SK-N-SH (cell line): ENCODE results near the gene CASS4. TPM values are rescaled to one million over a fixed set of nuclear protein-coding genes. Genes with fewer than 3 reads are reported as not detected.
A peak's percentile ranks its signal among the peaks of the same experiment; 100 is the strongest.
"Not testable (repeated sequence)": the region's sequence is repeated elsewhere in the genome, so short reads cannot be mapped to it uniquely, and the experiment has no call there.

Experiments used
- CTCF ChIA-PET: fragments of 300-600, 350-600 bp; formaldehyde crosslinking; extraction: SDS; loops from one replicate; lab custom pipeline; 2021; lab: Yijun Ruan, JAX
- POLR2A ChIA-PET: fragments of 350-600 bp; sonication (Branson Sonifier 250); formaldehyde crosslinking; extraction: SDS; loops from one replicate; lab custom pipeline; 2020; ENCODE audit warnings: antibody characterized with exemption, inconsistent platforms; lab: Yijun Ruan, JAX
- DNase-seq: peaks from one replicate; pipeline ENCODE4 v3.0.0; 2012
- H2AFZ ChIP-seq: fragments of 200-600 bp; sonication (generic); 2 replicates; pipeline ENCODE4 v1.8.1; 2016; ENCODE audit warnings: antibody characterized with exemption, mild to moderate bottlenecking, low read depth
- H3F3A ChIP-seq: fragments of 200-600 bp; sonication (generic); replicated peaks from 2 replicates; pipeline ENCODE3; 2016; ENCODE audit warnings: antibody characterized with exemption, mild to moderate bottlenecking; ENCODE audit not compliant: insufficient read depth
- H3K27ac ChIP-seq, 2 experiments: fragments of 200-500 bp in 1 of 2; fragments of 200-600 bp in 1 of 2; sonication (Bioruptor generic) in 1 of 2; sonication (generic), shearing (Covaris generic) in 1 of 2; 2 replicates each; pipeline versions ENCODE4 v1.5.1 to v1.6.1; 2014 to 2016; ENCODE audit warnings: low read depth in 2 of 2, inconsistent platforms in 1 of 2, low read length in 1 of 2, mild to moderate bottlenecking in 1 of 2, mixed read lengths in 1 of 2
- H3K27me3 ChIP-seq: fragments of 200-600 bp; sonication (generic), shearing (Covaris generic); 2 replicates; pipeline ENCODE4 v1.6.1; 2016; ENCODE audit warnings: mixed run types; ENCODE audit not compliant: insufficient read depth
- H3K36me3 ChIP-seq, 2 experiments: fragments of 200-500 bp in 1 of 2; fragments of 200-600 bp in 1 of 2; sonication (Bioruptor generic) in 1 of 2; sonication (generic) in 1 of 2; replicated peaks in 1 of 2; 2 replicates each; pipeline versions ENCODE3 to v1.5.1; 2014 to 2016; ENCODE audit warnings: low read length in 1 of 2, mild to moderate bottlenecking in 1 of 2; ENCODE audit not compliant: insufficient read depth in 2 of 2, control insufficient read depth in 1 of 2
- H3K4me1 ChIP-seq, 2 experiments: fragments of 200-500 bp in 1 of 2; fragments of 200-600 bp in 1 of 2; sonication (Bioruptor generic) in 1 of 2; sonication (generic), shearing (Covaris generic) in 1 of 2; 2 replicates each; pipeline versions ENCODE4 v1.5.1 to v1.6.1; 2014 to 2016; ENCODE audit warnings: low read depth in 1 of 2, low read length in 1 of 2, mixed run types in 1 of 2; ENCODE audit not compliant: insufficient read depth in 2 of 2, control insufficient read depth in 1 of 2
- H3K4me2 ChIP-seq: fragments of 200-600 bp; sonication (generic), shearing (Covaris generic); 2 replicates; pipeline ENCODE4 v1.6.1; 2017; ENCODE audit warnings: mixed run types
- H3K4me3 ChIP-seq, 2 experiments: fragments of 200-500 bp in 1 of 2; fragments of 200-600 bp in 1 of 2; sonication (Bioruptor generic) in 1 of 2; sonication (generic), shearing (Covaris generic) in 1 of 2; 2 replicates each; pipeline versions ENCODE4 v1.5.1 to v1.8.1; 2014 to 2016; ENCODE audit warnings: low read depth in 2 of 2, inconsistent platforms in 1 of 2, low read length in 1 of 2, mild to moderate bottlenecking in 1 of 2, mixed read lengths in 1 of 2, moderate library complexity in 1 of 2
- H3K79me2 ChIP-seq: fragments of 200-600 bp; sonication (generic); 2 replicates; pipeline ENCODE4 v1.8.1; 2017; ENCODE audit warnings: mild to moderate bottlenecking; ENCODE audit not compliant: insufficient read depth
- H3K9ac ChIP-seq: fragments of 200-600 bp; sonication (generic); 2 replicates; pipeline ENCODE4 v1.6.1; 2017; ENCODE audit warnings: mixed run types
- H3K9me2 ChIP-seq: fragments of 200-600 bp; sonication (generic); 2 replicates; pipeline ENCODE4 v1.6.1; 2017; ENCODE audit warnings: mixed run types
- H3K9me3 ChIP-seq: fragments of 200-600 bp; sonication (generic); 2 replicates; pipeline ENCODE4 v1.6.1; 2017; ENCODE audit warnings: mixed run types, mild to moderate bottlenecking, moderate library complexity
- H4K20me1 ChIP-seq: fragments of 200-600 bp; sonication (generic); 2 replicates; pipeline ENCODE4 v1.6.1; 2017; ENCODE audit warnings: mild to moderate bottlenecking, mixed run types; ENCODE audit not compliant: insufficient read depth
- CTCF ChIP-seq: fragments of 200-600 bp; sonication (generic); IDR thresholded peaks from 2 replicates; pipeline ENCODE4 v1.6.1; 2017; ENCODE audit warnings: antibody characterized with exemption, mild to moderate bottlenecking, moderate library complexity
- ELF1 ChIP-seq: IDR thresholded peaks from 2 replicates; pipeline ENCODE4 v1.4.0; 2012
- GATA2 ChIP-seq: sonication (generic); formaldehyde crosslinking; IDR thresholded peaks from 2 replicates; pipeline ENCODE4 v1.5.0; 2020; ENCODE audit warnings: mild to moderate bottlenecking, missing genetic modification reagents
- IRF3 ChIP-seq: fragments of 150-350 bp; IDR thresholded peaks from 2 replicates; pipeline ENCODE4 v1.6.1; 2016; ENCODE audit warnings: mild to moderate bottlenecking, low read depth, low read length
- MXI1 ChIP-seq: IDR thresholded peaks from 2 replicates; pipeline ENCODE4 v1.6.1; 2012; ENCODE audit warnings: mild to moderate bottlenecking, low read depth, low read length, improper control_type of control experiment
- SIN3A ChIP-seq: IDR thresholded peaks from 2 replicates; pipeline ENCODE4 v1.6.1; 2012; ENCODE audit warnings: low read depth, mild to moderate bottlenecking, low read length, moderate library complexity, borderline replicate concordance
- SMC3 ChIP-seq: IDR thresholded peaks from 2 replicates; pipeline ENCODE4 v1.6.1; 2012; ENCODE audit warnings: low read depth, low read length, improper control_type of control experiment
- TAF1 ChIP-seq: IDR thresholded peaks from 2 replicates; pipeline ENCODE4 v1.6.1; 2012; ENCODE audit warnings: low read depth, mild to moderate bottlenecking, low read length, moderate library complexity, borderline replicate concordance
- USF2 ChIP-seq: fragments of 150-350 bp; IDR thresholded peaks from 2 replicates; pipeline ENCODE4 v1.6.1; 2017; ENCODE audit warnings: antibody characterized with exemption, low read length, low read depth, borderline replicate concordance
- WGBS: methylation state at CpG from one replicate; pipeline ENCODE4 v1.1.6; 2017; ENCODE audit warnings: low lambda C conversion rate; 5-methylcytosine and 5-hydroxymethylcytosine counted together
- polyA plus RNA-seq, 3 experiments: library from polyadenylated mRNA; depleted of rRNA; stranded (reverse); fragments of >200 nt; gene quantifications; 2 replicates each; pipeline ENCODE4 v1.2.3, GENCODE V29; 2012

The CASS4 gene
- polyA plus RNA-seq, 1 of the 3 experiments (the other 2 are of a cell fraction) = not detected

- no peak overlapping the region for H3K9ac ChIP-seq
- peaks cover 14 to 15% of the 10 kb centered on the region in 2 experiments; a peak in 3 of 4 replicates for H3K4me1 ChIP-seq
- H3K9me3 ChIP-seq = no peaks in the 10 kb centered on the region
- CTCF ChIA-PET = no interaction called here
- H3K4me3 ChIP-seq = no peak overlapping the region
- peaks cover 23 to 24% of the 10 kb centered on the region in 2 experiments for H3K36me3 ChIP-seq
- H3K9me2 ChIP-seq = no peaks in the 10 kb centered on the region
- no peak for DNase-seq
- peaks cover 2% of the 10 kb centered on the region for H3F3A ChIP-seq
- H3K79me2 ChIP-seq = peaks cover 95% of the 10 kb centered on the region
- H3K27ac ChIP-seq = no peak overlapping the region
- H2AFZ ChIP-seq = no peak overlapping the region
- TF ChIP-seq MXI1 (no peak), USF2 (no peak)
- H4K20me1 ChIP-seq = no peaks in the 10 kb centered on the region
- POLR2A ChIA-PET = no interaction called here
- WGBS = 92% methylated on average over 4 of the region's 4 CpGs
- no peaks in the 10 kb centered on the region for H3K27me3 ChIP-seq
- no peak overlapping the region for H3K4me2 ChIP-seq
These were observed 23.2 kb upstream of the CASS4 start for GRCh38 chr20:56388882-56389281.

- no peak overlapping the region for H2AFZ ChIP-seq
- peaks cover 14 to 18% of the 10 kb centered on the region in 2 experiments; a peak in 2 of 4 replicates for H3K4me1 ChIP-seq
- H3K4me3 ChIP-seq = no peak overlapping the region
- H3K9me2 ChIP-seq = no peaks in the 10 kb centered on the region
- H3F3A ChIP-seq = no peaks in the 10 kb centered on the region
- H3K9me3 ChIP-seq = no peaks in the 10 kb centered on the region
- ChIA-PET CTCF (no interaction called here), POLR2A (no interaction called here)
- H3K36me3 ChIP-seq = peaks cover 15 to 21% of the 10 kb centered on the region in 2 experiments
- no peak for TF ChIP-seq SIN3A
- H3K27ac ChIP-seq = no peak overlapping the region
- H4K20me1 ChIP-seq = no peaks in the 10 kb centered on the region
- 95% methylated on average over 4 of the region's 4 CpGs for WGBS
- H3K79me2 ChIP-seq = peaks cover 95% of the 10 kb centered on the region
- DNase-seq = no peak
- no peaks in the 10 kb centered on the region for H3K27me3 ChIP-seq
- H3K4me2 ChIP-seq = no peak overlapping the region
- H3K9ac ChIP-seq = no peak overlapping the region
These were observed 22.3 kb upstream of the CASS4 start for GRCh38 chr20:56389807-56390206.

- peaks cover 14 to 18% of the 10 kb centered on the region in 2 experiments; a peak in 2 of 4 replicates for H3K4me1 ChIP-seq
- H3F3A ChIP-seq, DNase-seq, CTCF ChIA-PET, H4K20me1 ChIP-seq, H3K9me3 ChIP-seq, H3K27ac ChIP-seq, H3K27me3 ChIP-seq, H2AFZ ChIP-seq, H3K9me2 ChIP-seq, POLR2A ChIA-PET: not testable (repeated sequence)
- peak overlapping the region; percentile 87 for H3K4me2 ChIP-seq
- WGBS = 99% methylated on average over 9 of the region's 9 CpGs
- peaks cover 95% of the 10 kb centered on the region for H3K79me2 ChIP-seq
- peak overlapping the region; percentile 86; the same call in 1 of the 2 replicates for H3K9ac ChIP-seq
- peak overlapping the region; percentile 84 to 98; a peak in 3 of 4 replicates for H3K4me3 ChIP-seq
- peaks cover 17 to 22% of the 10 kb centered on the region in 2 experiments for H3K36me3 ChIP-seq
These were observed 21.7 kb upstream of the CASS4 start for GRCh38 chr20:56390396-56390795.

- ChIA-PET CTCF (no interaction called here), POLR2A (no interaction called here)
- peak overlapping the region; percentile 87 for H3K4me2 ChIP-seq
- H4K20me1 ChIP-seq = no peaks in the 10 kb centered on the region
- peak overlapping the region; percentile 9 to 84; a peak in 2 of 4 replicates for H3K27ac ChIP-seq
- DNase-seq = no peak
- no peaks in the 10 kb centered on the region for H3K9me3 ChIP-seq
- peaks cover 22 to 28% of the 10 kb centered on the region in 2 experiments for H3K36me3 ChIP-seq
- 23% methylated on average over 10 of the region's 10 CpGs for WGBS
- no peaks in the 10 kb centered on the region for H3K9me2 ChIP-seq
- H2AFZ ChIP-seq = peak overlapping the region; percentile 80
- no peaks in the 10 kb centered on the region for H3K27me3 ChIP-seq
- TF ChIP-seq SMC3 = no peak
- TF ChIP-seq IRF3 = no peak
- no peak for TF ChIP-seq ELF1
- TF ChIP-seq GATA2 (CRISPR knock-in tag) = no peak
- no peak for TF ChIP-seq TAF1
- TF ChIP-seq CTCF = no peak
- H3K4me3 ChIP-seq = peak overlapping the region; percentile 84 to 98
- H3F3A ChIP-seq = no peaks in the 10 kb centered on the region
- peaks cover 14 to 18% of the 10 kb centered on the region in 2 experiments; a peak in 2 of 4 replicates for H3K4me1 ChIP-seq
- H3K79me2 ChIP-seq = peaks cover 93% of the 10 kb centered on the region
- H3K9ac ChIP-seq = peak overlapping the region; percentile 86
These were observed 21.0 kb upstream of the CASS4 start for GRCh38 chr20:56391037-56391436.
